ENCODE data around the gene CBLN1. TPM values are rescaled to one million over a fixed set of nuclear protein-coding genes. Genes with fewer than 3 reads are reported as not detected.

CBLN1 gene
- total and polyA plus RNA-seq, 2 donors from 2014 or later = 0.25 to 0.73 TPM

DNA sequence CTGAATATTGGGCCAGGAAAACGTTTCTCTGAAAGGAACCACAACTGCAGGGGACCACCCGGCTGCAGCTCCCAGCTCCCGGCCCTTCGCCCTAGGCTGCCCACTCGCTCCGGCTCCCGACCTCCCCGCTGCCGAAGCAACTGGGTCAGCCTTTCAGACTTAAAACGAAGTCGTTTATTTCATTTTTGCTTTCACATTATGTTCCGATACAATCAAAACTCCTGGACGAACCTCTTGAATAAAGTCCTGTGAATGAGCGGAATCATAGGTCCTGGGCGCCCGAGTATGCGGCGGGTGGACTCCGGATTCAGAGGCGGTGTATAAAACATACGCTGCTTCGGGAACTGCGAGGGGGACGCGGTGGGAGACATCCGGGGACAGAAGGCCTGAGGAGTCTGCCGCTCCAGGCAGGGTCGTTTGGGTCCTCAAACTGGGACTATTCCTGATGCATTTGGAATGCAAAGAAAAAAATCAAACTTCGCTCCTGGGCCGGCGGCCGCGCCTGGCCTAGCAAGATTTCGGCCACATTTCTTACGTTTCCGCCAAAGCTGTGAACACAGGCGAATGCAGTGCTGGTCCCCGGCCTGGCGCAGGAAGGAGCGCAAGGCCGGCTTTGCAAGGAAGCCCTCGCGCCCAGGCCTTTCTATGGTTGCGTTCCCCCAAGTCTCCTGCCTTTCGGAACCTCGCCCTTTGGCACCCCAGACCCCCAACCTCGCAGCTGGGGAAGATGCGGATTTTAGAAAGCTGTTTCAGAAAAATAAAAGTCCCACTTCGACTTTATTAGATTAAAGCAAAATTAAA is 3.7 kb downstream of the CBLN1 start:
- H3K4me1 ChIP-seq (ENCODE audit: control insufficient read depth in 2 of 3, insufficient read depth in 2 of 3, low read depth in 1 of 3, low read length in 3 of 3) = no peaks in the 10 kb centered on the region

GRCh38 chr16:49277386-49277742 is 4.3 kb downstream of the CBLN1 start:
- H3K9me3 ChIP-seq (ENCODE audit: control insufficient read depth in 2 of 3, insufficient read depth in 1 of 3, low read length in 3 of 3) = peaks cover 0 to 4% (median 0%) of the 10 kb centered on the region in 3 donors
- intact Hi-C loops (cut with DNase I) = no loop called here
- no peak overlapping the region for H3K9ac ChIP-seq (ENCODE audit: low read length in 3 of 3)
- H3K36me3 ChIP-seq (ENCODE audit: control insufficient read depth in 2 of 3, insufficient read depth in 3 of 3, low read length in 3 of 3) = no peaks in the 10 kb centered on the region
- DNase-seq (no peak), FAIRE-seq (no peak)
- TF ChIP-seq, protein P1, sequence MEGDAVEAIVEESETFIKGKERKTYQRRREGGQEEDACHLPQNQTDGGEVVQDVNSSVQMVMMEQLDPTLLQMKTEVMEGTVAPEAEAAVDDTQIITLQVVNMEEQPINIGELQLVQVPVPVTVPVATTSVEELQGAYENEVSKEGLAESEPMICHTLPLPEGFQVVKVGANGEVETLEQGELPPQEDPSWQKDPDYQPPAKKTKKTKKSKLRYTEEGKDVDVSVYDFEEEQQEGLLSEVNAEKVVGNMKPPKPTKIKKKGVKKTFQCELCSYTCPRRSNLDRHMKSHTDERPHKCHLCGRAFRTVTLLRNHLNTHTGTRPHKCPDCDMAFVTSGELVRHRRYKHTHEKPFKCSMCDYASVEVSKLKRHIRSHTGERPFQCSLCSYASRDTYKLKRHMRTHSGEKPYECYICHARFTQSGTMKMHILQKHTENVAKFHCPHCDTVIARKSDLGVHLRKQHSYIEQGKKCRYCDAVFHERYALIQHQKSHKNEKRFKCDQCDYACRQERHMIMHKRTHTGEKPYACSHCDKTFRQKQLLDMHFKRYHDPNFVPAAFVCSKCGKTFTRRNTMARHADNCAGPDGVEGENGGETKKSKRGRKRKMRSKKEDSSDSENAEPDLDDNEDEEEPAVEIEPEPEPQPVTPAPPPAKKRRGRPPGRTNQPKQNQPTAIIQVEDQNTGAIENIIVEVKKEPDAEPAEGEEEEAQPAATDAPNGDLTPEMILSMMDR (IDR thresholded peaks at IDR 0.05; ENCODE audit: borderline replicate concordance, extremely low read depth, insufficient read depth) = no peak
- peaks cover 53% of the 10 kb centered on the region for H3K27me3 ChIP-seq (ENCODE audit: control insufficient read depth, insufficient read depth, low read length)
- H3K4me1 ChIP-seq (ENCODE audit: control insufficient read depth in 2 of 3, insufficient read depth in 2 of 3, low read depth in 1 of 3, low read length in 3 of 3) = no peaks in the 10 kb centered on the region
- H3K4me3 ChIP-seq (ENCODE audit: low read length in 3 of 3) = no peak overlapping the region
- H3K27ac ChIP-seq (ENCODE audit: low read depth in 2 of 2, low read length in 2 of 2) = no peak overlapping the region

More for the DNA sequence above, 3.7 kb downstream of the CBLN1 start:
- FAIRE-seq (no peak), DNase-seq (peak in 2 of 5 donors; percentile 13 to 22)
- no peak overlapping the region for H3K9ac ChIP-seq (ENCODE audit: low read length in 3 of 3)
- H3K9me3 ChIP-seq (ENCODE audit: control insufficient read depth in 2 of 3, insufficient read depth in 1 of 3, low read length in 3 of 3) = no peaks in the 10 kb centered on the region
- no peaks in the 10 kb centered on the region for H3K36me3 ChIP-seq (ENCODE audit: control insufficient read depth in 2 of 3, insufficient read depth in 3 of 3, low read length in 3 of 3)
- TF ChIP-seq, protein P1 (IDR thresholded peaks at IDR 0.05; ENCODE audit: borderline replicate concordance, extremely low read depth, insufficient read depth) = no peak
- H3K4me3 ChIP-seq (ENCODE audit: low read length in 3 of 3) = no peak overlapping the region
- H3K27ac ChIP-seq (ENCODE audit: low read depth in 2 of 2, low read length in 2 of 2) = no peak overlapping the region
- intact Hi-C loops (cut with DNase I) = no loop called here
- H3K27me3 ChIP-seq (ENCODE audit: control insufficient read depth, insufficient read depth, low read length) = peaks cover 59% of the 10 kb centered on the region

- Histone ChIP-seq H3K4me3 (ENCODE audit: low read length in 3 of 3) (no peak overlapping the region), H3K27me3 (ENCODE audit: control insufficient read depth, insufficient read depth, low read length) (peaks cover 53% of the 10 kb centered on the region), H3K9ac (ENCODE audit: low read length in 3 of 3) (no peak overlapping the region), H3K27ac (ENCODE audit: low read depth in 2 of 2, low read length in 2 of 2) (no peak overlapping the region), H3K9me3 (ENCODE audit: control insufficient read depth in 2 of 3, insufficient read depth in 1 of 3, low read length in 3 of 3) (peaks cover 0 to 4% (median 0%) of the 10 kb centered on the region in 3 donors), H3K4me1 (ENCODE audit: control insufficient read depth in 2 of 3, insufficient read depth in 2 of 3, low read depth in 1 of 3, low read length in 3 of 3) (no peaks in the 10 kb centered on the region), H3K36me3 (ENCODE audit: control insufficient read depth in 2 of 3, insufficient read depth in 3 of 3, low read length in 3 of 3) (no peaks in the 10 kb centered on the region)
- DNase-seq (no peak), FAIRE-seq (no peak)
- intact Hi-C loops (cut with DNase I) = no loop called here
- TF ChIP-seq, protein P1 (IDR thresholded peaks at IDR 0.05; ENCODE audit: borderline replicate concordance, extremely low read depth, insufficient read depth) = no peak
Measured at GRCh38 chr16:49276646-49277385, 4.8 kb downstream of the CBLN1 start.

All from kidney (tissue), 14 donors.